C4-2B (cell line): ENCODE data around the gene DOK4.

ENCODE experiments used
- H3K27ac ChIP-seq: fragments of 450-650 bp; 2 replicates; pipeline ENCODE4 v1.5.1; 2017
- ZFX ChIP-seq: fragments of 450-650 bp; IDR thresholded peaks from 2 replicates; pipeline ENCODE4 v1.6.1; 2017
- TF ChIP-seq, protein P1 (sequence below): fragments of 450-650 bp; conservative IDR thresholded peaks from 2 replicates; pipeline ENCODE4 v1.5.1; 2017; ENCODE audit warnings: mild to moderate bottlenecking

Gene DOK4

DNA sequence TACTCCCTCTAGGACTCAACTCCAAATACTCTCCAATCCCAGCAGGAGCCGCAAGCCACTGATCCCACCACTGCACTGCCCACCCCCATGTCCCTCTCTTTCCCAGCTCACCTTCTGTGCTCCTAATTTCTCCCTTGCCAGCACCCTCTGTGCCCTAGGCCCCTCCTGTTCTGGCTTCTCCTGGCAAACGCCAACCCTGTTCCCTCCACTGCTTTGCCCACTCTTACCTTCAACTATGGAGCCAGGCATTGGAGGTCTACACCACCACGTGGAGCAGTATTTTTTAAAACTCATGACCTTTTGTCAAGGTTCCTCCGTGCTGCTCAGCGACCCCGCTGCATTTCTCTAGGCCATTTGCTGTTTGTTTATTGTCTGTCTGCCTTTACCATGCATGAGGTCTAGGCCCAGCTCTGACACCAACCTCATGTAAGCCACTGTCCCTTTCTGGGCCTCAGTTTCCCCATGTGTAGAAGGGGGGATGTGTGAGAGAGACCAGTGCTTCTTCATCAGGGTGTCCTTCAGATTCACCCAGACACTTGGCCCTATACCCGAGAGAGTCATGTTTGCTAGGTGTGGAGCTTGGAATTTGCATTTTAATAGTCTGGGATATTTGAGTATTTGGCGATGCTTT lies 45.5 kb upstream of the DOK4 start:
- peak overlapping the region; percentile 15; the same call in 1 of the 2 replicates for H3K27ac ChIP-seq
- no peak for TF ChIP-seq ZFX
- TF ChIP-seq, protein P1, sequence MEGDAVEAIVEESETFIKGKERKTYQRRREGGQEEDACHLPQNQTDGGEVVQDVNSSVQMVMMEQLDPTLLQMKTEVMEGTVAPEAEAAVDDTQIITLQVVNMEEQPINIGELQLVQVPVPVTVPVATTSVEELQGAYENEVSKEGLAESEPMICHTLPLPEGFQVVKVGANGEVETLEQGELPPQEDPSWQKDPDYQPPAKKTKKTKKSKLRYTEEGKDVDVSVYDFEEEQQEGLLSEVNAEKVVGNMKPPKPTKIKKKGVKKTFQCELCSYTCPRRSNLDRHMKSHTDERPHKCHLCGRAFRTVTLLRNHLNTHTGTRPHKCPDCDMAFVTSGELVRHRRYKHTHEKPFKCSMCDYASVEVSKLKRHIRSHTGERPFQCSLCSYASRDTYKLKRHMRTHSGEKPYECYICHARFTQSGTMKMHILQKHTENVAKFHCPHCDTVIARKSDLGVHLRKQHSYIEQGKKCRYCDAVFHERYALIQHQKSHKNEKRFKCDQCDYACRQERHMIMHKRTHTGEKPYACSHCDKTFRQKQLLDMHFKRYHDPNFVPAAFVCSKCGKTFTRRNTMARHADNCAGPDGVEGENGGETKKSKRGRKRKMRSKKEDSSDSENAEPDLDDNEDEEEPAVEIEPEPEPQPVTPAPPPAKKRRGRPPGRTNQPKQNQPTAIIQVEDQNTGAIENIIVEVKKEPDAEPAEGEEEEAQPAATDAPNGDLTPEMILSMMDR = no peak

DNA sequence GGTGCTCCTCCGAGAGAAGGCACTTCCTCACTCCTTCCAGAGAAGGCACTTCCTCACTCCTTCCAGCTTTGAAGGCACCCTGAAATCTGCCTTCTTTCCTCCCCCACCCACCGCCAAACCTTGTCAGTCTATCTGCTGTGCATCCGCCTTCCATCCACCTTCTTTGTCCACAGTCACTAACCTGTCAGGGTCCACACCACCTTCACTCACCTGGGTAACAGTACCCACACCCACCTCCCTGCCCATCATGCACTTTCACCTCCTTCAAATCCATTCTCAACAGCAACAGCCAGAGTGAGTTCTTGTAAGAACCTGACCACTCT lies 44.9 kb upstream of the DOK4 start:
- peak overlapping the region; percentile 15; the same call in 1 of the 2 replicates for H3K27ac ChIP-seq
- TF ChIP-seq ZFX = no peak
- TF ChIP-seq, protein P1 = no peak

DNA sequence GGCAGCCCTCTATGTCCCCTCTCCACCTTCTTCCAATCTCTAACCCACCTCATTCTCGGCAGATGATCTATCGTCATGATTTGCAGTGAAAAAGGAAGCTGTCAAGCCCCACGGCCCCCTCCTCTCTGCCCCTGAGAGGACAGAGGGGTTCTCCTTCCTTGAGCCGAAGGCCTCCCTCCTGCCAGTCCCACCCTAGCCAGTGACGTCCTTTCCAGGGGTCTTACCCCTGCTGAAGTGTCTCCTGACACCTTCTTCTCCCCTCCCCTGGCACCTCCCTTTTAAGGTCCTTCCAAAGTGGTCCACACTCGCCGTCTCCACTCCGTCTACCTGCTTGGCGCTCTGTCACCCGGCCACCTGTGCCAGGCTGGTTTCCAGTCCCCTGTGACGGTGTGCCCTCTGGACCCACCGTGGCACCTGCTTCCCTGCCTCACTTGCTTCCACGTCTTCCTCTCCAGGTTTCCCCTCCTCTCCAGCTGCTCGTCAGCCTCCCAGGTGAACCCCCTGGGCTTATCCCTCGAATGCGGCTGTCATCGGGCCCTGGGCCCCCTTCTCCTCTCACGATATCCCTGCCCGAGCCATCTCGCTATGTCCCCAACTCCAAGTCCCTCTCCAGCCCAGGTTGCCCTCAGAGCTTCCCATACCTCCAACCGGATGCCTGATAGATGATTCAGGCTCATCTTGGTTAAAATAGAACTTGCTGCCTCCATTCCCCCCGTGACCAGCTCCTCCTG lies 44.4 kb upstream of the DOK4 start:
- H3K27ac ChIP-seq = no peak overlapping the region
- TF ChIP-seq ZFX = no peak
- TF ChIP-seq, protein P1 = no peak

DNA sequence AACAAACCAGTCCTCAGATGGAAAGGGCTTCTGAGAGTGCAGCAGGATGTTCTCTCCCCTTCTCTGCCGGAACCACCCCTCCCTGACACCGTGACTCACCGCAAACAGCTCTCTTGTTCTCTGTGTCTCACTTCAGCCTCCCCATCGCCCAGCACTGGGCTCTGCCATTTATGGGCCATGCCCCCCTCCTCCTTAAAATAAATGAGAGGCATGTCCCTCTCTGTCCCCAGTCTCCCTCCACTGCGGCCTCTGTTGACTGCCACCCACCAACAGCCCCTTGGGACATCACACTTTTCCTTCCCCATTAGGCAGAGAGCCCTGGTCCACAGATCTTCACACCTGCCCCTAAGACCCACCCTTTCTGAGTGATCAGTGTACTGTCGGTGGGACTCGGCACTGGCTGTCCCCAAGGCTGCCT lies 43.8 kb upstream of the DOK4 start:
- no peak overlapping the region for H3K27ac ChIP-seq
- TF ChIP-seq, protein P1 = no peak
- TF ChIP-seq ZFX = no peak

DNA sequence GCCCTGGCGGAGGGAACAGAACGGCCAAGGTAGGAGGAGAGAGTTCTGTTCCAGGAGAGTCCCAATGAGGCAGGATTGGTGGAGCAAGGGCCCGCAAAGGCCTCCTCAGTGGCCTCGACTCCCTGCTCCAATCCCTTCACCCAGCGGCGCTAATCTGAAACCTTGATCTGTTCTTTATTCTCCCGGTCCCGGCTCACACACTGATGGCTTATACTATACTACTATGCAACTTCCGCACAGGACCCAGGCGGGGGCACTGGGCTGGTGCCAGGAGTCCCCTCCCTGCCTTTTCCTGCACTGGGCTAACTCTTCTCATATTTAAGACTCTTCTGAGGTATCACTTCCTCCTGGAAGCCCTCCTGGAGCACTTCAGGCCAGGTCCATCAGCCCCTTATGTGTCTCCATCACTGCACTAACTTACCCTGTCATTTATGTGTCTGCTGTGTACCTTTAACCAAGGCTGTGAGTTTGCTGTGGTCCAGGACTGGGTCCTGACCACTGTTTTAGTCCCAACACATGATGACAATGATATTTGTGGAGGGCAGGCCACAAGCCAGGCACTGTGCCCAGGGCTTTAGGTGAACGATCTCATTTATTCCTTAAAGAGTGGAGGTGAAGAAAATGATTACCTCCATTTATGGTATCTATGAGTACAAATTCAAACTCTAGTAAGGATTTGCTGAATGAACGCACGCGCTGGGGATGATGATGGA lies 43.3 kb upstream of the DOK4 start:
- H3K27ac ChIP-seq = no peak overlapping the region

DNA sequence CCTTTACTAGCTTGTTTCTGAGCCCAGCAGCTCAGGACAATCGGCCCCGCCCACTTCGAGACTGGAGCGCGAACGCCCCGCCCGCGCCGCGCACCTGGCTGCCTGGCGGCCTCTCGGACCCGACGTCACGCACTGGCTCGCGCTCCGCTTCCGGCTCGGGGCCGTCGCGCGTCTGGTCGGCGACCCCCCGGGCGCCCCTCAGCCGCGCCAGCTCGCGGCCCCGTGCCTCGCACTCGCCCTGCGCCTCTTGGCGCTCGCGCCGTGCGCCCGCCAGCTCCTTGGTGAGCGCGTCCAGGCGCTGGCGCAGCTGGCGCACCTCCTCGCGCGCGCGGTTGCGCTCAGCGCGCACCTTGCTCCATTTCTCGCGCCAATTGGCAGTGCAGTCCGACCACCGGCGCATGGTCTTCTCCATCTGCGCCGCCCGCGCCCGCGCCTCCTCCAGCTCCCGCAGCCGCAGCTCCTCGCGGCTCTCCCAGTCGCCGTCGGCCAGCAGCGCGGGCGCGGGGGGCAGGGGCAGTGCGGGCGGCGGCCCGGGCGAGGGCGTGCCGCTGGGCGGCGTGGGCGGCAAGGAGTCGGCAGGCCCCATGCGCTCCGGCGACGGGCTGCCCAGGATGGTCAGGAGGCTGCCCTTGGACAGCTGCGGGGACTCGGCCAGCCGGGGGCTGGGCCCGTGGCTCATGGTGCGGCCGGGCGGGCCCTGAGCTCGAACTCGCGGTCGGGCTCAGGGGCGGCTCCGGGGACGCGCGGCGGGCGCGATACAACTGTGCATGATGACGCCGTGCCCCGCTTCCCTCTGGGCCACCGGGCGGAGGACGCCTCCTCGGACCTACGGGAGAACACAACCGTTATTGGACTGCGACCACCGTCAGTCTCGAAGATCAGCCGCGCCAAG lies 42.5 kb upstream of the DOK4 start:
- TF ChIP-seq, protein P1 = no peak
- TF ChIP-seq ZFX = no peak
- H3K27ac ChIP-seq = no peak overlapping the region

More for the DNA sequence above, 43.3 kb upstream of the DOK4 start:
- TF ChIP-seq, protein P1 = no peak
- TF ChIP-seq ZFX = no peak
